H9 (cell line): ENCODE data around the gene GMPR2. TPM values are rescaled to one million over a fixed set of nuclear protein-coding genes. Genes with fewer than 3 reads are reported as not detected.

Experiments
- DNase-seq: peaks from one replicate; pipeline ENCODE4 v3.0.0-alpha.2; 2017
- H2AFZ ChIP-seq: one replicate; pipeline ENCODE4 v1.6.1; 2013; ENCODE audit warnings: mild to moderate bottlenecking, low read length, control low read depth, moderate library complexity
- H2AK5ac ChIP-seq: 2 replicates; pipeline ENCODE4 v1.6.1; 2013; ENCODE audit warnings: low read length, control low read depth, mixed read lengths; ENCODE audit not compliant: insufficient read length
- H2BK120ac ChIP-seq: one replicate; pipeline ENCODE4 v1.6.1; 2013; ENCODE audit warnings: low read depth, mild to moderate bottlenecking, low read length, control low read depth, inconsistent platforms; ENCODE audit not compliant: poor library complexity, severe bottlenecking
- H2BK12ac ChIP-seq: 2 replicates; pipeline ENCODE4 v1.6.1; 2013; ENCODE audit warnings: low read length, control low read depth, mixed read lengths, low read depth; ENCODE audit not compliant: insufficient read length
- H2BK15ac ChIP-seq: 2 replicates; pipeline ENCODE4 v1.6.1; 2013; ENCODE audit warnings: low read depth, low read length, control low read depth
- H2BK20ac ChIP-seq: one replicate; pipeline ENCODE4 v1.6.1; 2013; ENCODE audit warnings: low read depth, mild to moderate bottlenecking, low read length, control low read depth, inconsistent platforms; ENCODE audit not compliant: poor library complexity, severe bottlenecking
- H2BK5ac ChIP-seq: 2 replicates; pipeline ENCODE4 v1.6.1; 2013; ENCODE audit warnings: low read length, control low read depth, mixed read lengths; ENCODE audit not compliant: insufficient read length
- H3K14ac ChIP-seq: 2 replicates; pipeline ENCODE4 v1.6.1; 2013; ENCODE audit warnings: low read length, control low read depth; ENCODE audit not compliant: insufficient read depth
- H3K18ac ChIP-seq: 2 replicates; pipeline ENCODE4 v1.6.1; 2013; ENCODE audit warnings: low read depth, mild to moderate bottlenecking, mixed read lengths, low read length, control low read depth; ENCODE audit not compliant: insufficient read length
- H3K23ac ChIP-seq: 2 replicates; pipeline ENCODE4 v1.6.1; 2013; ENCODE audit warnings: low read length, control low read depth, mixed read lengths, low read depth; ENCODE audit not compliant: insufficient read length
- H3K23me2 ChIP-seq: 2 replicates; pipeline ENCODE4 v1.6.1; 2013; ENCODE audit warnings: low read depth, mild to moderate bottlenecking, mixed read lengths, low read length, control low read depth; ENCODE audit not compliant: insufficient read length, poor library complexity, severe bottlenecking
- H3K27ac ChIP-seq: 2 replicates; pipeline ENCODE4 v1.5.1; 2013; ENCODE audit warnings: low read length, control low read depth, mixed read lengths, low read depth; ENCODE audit not compliant: insufficient read length
- H3K27me3 ChIP-seq: 2 replicates; pipeline ENCODE4 v1.6.1; 2013; ENCODE audit warnings: low read length, control low read depth, inconsistent platforms; ENCODE audit not compliant: insufficient read depth
- H3K4ac ChIP-seq: 2 replicates; pipeline ENCODE4 v1.6.1; 2013; ENCODE audit warnings: low read depth, mild to moderate bottlenecking, control low read depth, inconsistent platforms, low read length, moderate library complexity
- H3K4me1 ChIP-seq: 2 replicates; pipeline ENCODE4 v1.6.1; 2013; ENCODE audit warnings: low read length, control low read depth, inconsistent platforms; ENCODE audit not compliant: insufficient read depth
- H3K4me2 ChIP-seq: 2 replicates; pipeline ENCODE4 v1.6.1; 2013; ENCODE audit warnings: low read length, control low read depth, mixed read lengths; ENCODE audit not compliant: insufficient read length, insufficient read depth
- H3K56ac ChIP-seq: 2 replicates; pipeline ENCODE4 v1.6.1; 2013; ENCODE audit warnings: low read depth, mild to moderate bottlenecking, mixed read lengths, low read length, control low read depth; ENCODE audit not compliant: insufficient read length
- H3K79me1 ChIP-seq: 2 replicates; pipeline ENCODE4 v1.6.1; 2013; ENCODE audit warnings: low read depth, mild to moderate bottlenecking, moderate library complexity, low read length, control low read depth, inconsistent platforms; ENCODE audit not compliant: insufficient read depth, poor library complexity, severe bottlenecking
- H3K79me2 ChIP-seq: 2 replicates; pipeline ENCODE4 v1.6.1; 2013; ENCODE audit warnings: low read length, control low read depth, inconsistent platforms; ENCODE audit not compliant: insufficient read depth
- H3K9ac ChIP-seq: 2 replicates; pipeline ENCODE4 v1.6.1; 2013; ENCODE audit warnings: low read length, control low read depth, mixed read lengths; ENCODE audit not compliant: insufficient read length; ENCODE audit errors: extremely low read depth
- H3K9me3 ChIP-seq: one replicate; pipeline ENCODE4 v1.6.1; 2013; ENCODE audit warnings: low read depth, low read length, inconsistent platforms; ENCODE audit not compliant: control insufficient read depth
- H3T11ph ChIP-seq: one replicate; pipeline ENCODE4 v1.6.1; 2013; ENCODE audit warnings: mild to moderate bottlenecking, low read length, control low read depth, inconsistent platforms
- H4K20me1 ChIP-seq: one replicate; pipeline ENCODE4 v1.6.1; 2013; ENCODE audit not compliant: control insufficient read depth, insufficient read length, insufficient read depth
- H4K5ac ChIP-seq: 2 replicates; pipeline ENCODE4 v1.6.1; 2013; ENCODE audit warnings: low read depth, mild to moderate bottlenecking, mixed read lengths, low read length, control low read depth; ENCODE audit not compliant: insufficient read length
- H4K8ac ChIP-seq: replicated peaks from 2 replicates; pipeline ENCODE4 v1.6.1; 2013; ENCODE audit warnings: low read length, control low read depth, mixed read lengths, low read depth; ENCODE audit not compliant: insufficient read length
- H4K91ac ChIP-seq: 2 replicates; pipeline ENCODE4 v1.6.1; 2013; ENCODE audit warnings: low read depth, mild to moderate bottlenecking, moderate library complexity, mixed read lengths, low read length, control low read depth; ENCODE audit not compliant: insufficient read length
- H3K27ac Mint-ChIP-seq, 3 experiments: 2 replicates in 2 of 3; 3 replicates in 1 of 3; pipeline ENCODE4 v1.8.0; 2020 to 2021; ENCODE audit warnings: mixed read lengths in 3 of 3, mild to moderate bottlenecking in 1 of 3, moderate library complexity in 1 of 3
- H3K27me3 Mint-ChIP-seq: 2 replicates; pipeline ENCODE4 v1.8.0; 2021; ENCODE audit warnings: low read depth, mild to moderate bottlenecking, moderate library complexity, mixed read lengths
- H3K36me3 Mint-ChIP-seq, 3 experiments: 2 replicates in 2 of 3; 3 replicates in 1 of 3; pipeline ENCODE4 v1.8.0; 2020 to 2021; ENCODE audit warnings: low read depth in 3 of 3, mixed read lengths in 3 of 3; ENCODE audit not compliant: insufficient read depth in 1 of 3
- H3K4me1 Mint-ChIP-seq, 2 experiments: 2 replicates each; pipeline ENCODE4 v1.8.0; 2020; ENCODE audit warnings: mixed read lengths in 2 of 2
- H3K4me3 Mint-ChIP-seq, 2 experiments: 2 replicates in 1 of 2; 3 replicates in 1 of 2; pipeline ENCODE4 v1.8.0; 2020 to 2021; ENCODE audit warnings: mild to moderate bottlenecking in 2 of 2, mixed read lengths in 2 of 2, moderate library complexity in 1 of 2
- H3K9me3 Mint-ChIP-seq, 2 experiments: 2 replicates in 1 of 2; 3 replicates in 1 of 2; pipeline ENCODE4 v1.8.0; 2020; ENCODE audit warnings: mild to moderate bottlenecking in 2 of 2, mixed read lengths in 2 of 2, moderate library complexity in 1 of 2
- CTCF ChIP-seq: fragments of 200-600 bp; sonication (generic); conservative IDR thresholded peaks from 3 replicates; pipeline ENCODE4 v1.8.0; 2021; ENCODE audit warnings: antibody characterized with exemption, mild to moderate bottlenecking
- WGBS: extraction: QIAGEN DNeasy Blood & Tissue Kit; methylation state at CpG from one replicate; pipeline ENCODE4 v1.1.7; 2013; ENCODE audit warnings: missing lambda C conversion rate, low lambda C conversion rate, mixed read lengths; ENCODE audit not compliant: insufficient read length; ENCODE audit errors: extremely low coverage; 5-methylcytosine and 5-hydroxymethylcytosine counted together
- total RNA-seq: library from RNA; stranded (reverse); gene quantifications from 2 replicates; pipeline ENCODE4 v1.2.1, GENCODE V29; 2021

GMPR2 gene
- total RNA-seq, 1 experiment from 2014 or later = 84.7 TPM

- Histone ChIP-seq H3K23ac (no peak overlapping the region), H2AFZ (no peak overlapping the region), H3K4ac (no peak overlapping the region), H3K4me2 (no peak overlapping the region), H2BK20ac (no peak overlapping the region), H3K4me1 (no peaks in the 10 kb centered on the region), H3K14ac (no peak overlapping the region), H3K79me1 (no peaks in the 10 kb centered on the region), H2BK12ac (no peak overlapping the region), H3K23me2 (no peaks in the 10 kb centered on the region), H3K79me2 (no peaks in the 10 kb centered on the region), H3K27ac (no peak overlapping the region), H3K9me3 (no peaks in the 10 kb centered on the region), H4K91ac (no peak overlapping the region), H3K18ac (no peak overlapping the region), H3K56ac (no peak overlapping the region), H3T11ph (no peak overlapping the region), H2AK5ac (no peak overlapping the region), H2BK120ac (no peak overlapping the region), H4K5ac (no peak overlapping the region), H3K9ac (no peak overlapping the region), H2BK15ac (no peak overlapping the region), H4K8ac (no peak overlapping the region), H2BK5ac (no peak overlapping the region), H4K20me1 (no peaks in the 10 kb centered on the region), H3K27me3 (no peaks in the 10 kb centered on the region)
- H3K27ac Mint-ChIP-seq = no peak overlapping the region
- no CpG with 5 or more reads among the region's 9 CpGs for WGBS
- no peaks in the 10 kb centered on the region; a peak in 1 of 4 replicates for H3K4me1 Mint-ChIP-seq
- no peak overlapping the region for H3K4me3 Mint-ChIP-seq
- H3K9me3 Mint-ChIP-seq = no peaks in the 10 kb centered on the region
- no peak for TF ChIP-seq CTCF
- H3K27me3 Mint-ChIP-seq = no peaks in the 10 kb centered on the region; the same call in 1 of the 2 replicates
- no peak for DNase-seq
- H3K36me3 Mint-ChIP-seq = no peaks in the 10 kb centered on the region
Measured at GRCh38 chr14:24258119-24258518, 25.4 kb downstream of the GMPR2 start.
